Nucleus accumbens (tissue), 56 donors: ENCODE measurements around the gene CNTN1.

Source experiments
- DNase-seq, 56 donors: peaks; one replicate each; lab custom pipeline; 2025; lab: John Stamatoyannopoulos, UW

The CNTN1 gene

GRCh38 chr12:40831916-40832315, 139.7 kb downstream of the CNTN1 start:
- no peak for DNase-seq

GRCh38 chr12:40832668-40833067, 140.4 kb downstream of the CNTN1 start:
- DNase-seq, result no peak

DNA sequence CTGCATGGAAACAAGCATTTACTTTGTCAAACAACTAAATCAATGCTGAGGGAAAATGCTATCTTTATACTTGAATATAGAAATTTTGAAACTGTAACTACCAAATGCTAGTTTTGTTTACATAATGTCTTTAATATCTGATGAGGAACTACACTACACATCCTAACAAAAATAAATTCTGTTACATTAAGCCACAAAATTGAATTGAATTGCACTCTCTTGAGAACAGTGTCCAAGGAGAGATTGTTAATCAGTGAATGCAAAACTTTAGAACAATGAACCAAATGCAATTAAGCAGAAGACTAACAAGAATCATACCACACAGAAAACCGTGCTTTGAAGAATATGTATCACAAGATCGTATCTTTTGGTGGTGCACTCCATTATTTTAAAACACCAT, 141.6 kb downstream of the CNTN1 start:
- DNase-seq, result no peak

GRCh38 chr12:40834321-40834720, 142.1 kb downstream of the CNTN1 start:
- no peak for DNase-seq

- DNase-seq, result no peak
Measured at GRCh38 chr12:40837891-40838429, 145.7 kb downstream of the CNTN1 start.

- no peak for DNase-seq
Measured at GRCh38 chr12:40843495-40843894, 151.3 kb downstream of the CNTN1 start.

DNA sequence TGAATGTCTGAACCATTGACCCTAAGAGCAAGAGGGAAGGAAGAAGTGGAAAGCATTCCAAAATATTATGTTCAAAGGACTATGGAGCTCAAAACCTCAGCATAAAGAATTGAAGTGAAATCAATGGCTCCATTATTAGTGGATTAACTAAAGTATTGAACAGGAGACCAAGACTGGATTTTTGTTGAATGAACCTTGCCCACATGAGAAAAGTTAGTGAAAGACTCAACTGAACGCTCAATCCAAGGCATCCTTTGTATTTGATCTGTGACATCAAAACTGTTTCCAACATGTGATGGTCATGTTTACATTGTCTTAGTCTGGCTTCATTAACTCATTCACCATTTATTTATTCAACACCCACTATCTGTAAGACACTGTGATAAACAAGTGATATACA, 161.0 kb downstream of the CNTN1 start:
- no peak for DNase-seq

- no peak for DNase-seq
Measured at GRCh38 chr12:40854604-40855003, 162.4 kb downstream of the CNTN1 start.

DNA sequence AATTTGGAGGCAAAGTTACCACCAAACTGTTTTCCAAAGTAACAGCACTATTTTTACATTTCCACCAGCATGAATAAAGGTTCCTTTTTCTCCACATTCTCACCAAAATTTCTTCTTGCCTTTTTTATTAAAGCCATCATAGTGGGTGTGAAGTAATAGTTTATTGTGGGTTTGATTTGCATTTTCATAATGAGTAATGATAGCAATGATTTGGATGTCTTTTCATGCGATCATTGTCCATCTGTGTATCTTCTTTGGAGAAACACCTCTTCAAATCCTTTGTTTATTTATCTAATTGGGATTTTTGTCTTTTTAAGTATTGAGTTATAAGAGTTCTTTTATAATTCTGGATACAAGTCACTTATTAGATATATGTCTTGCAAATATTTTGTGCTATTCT, 172.7 kb downstream of the CNTN1 start:
- no peak for DNase-seq

DNA sequence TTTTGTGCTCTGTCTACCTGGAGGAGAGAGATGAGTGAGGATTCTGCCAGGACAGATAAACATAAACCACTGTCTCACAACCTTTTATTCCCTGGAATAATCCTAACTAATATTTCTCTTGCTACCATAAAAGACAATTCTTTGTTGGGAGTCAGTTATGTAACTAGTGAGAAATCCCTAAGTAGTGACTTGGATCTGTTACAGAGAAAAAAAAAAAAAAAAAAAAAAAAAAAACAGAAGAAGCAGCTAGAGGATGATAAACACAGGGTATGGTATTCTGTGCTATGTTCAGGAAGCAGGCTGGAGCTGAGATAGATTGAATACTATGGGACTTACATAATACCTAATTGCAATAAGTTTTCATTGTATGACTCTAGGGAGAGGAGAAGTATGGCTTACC, 178.7 kb downstream of the CNTN1 start:
- no peak for DNase-seq

GRCh38 chr12:40874868-40875267, 182.6 kb downstream of the CNTN1 start:
- DNase-seq, result no peak

- no peak for DNase-seq
Measured at GRCh38 chr12:40889329-40889728, 197.1 kb downstream of the CNTN1 start.

GRCh38 chr12:40892528-40892927, 200.3 kb downstream of the CNTN1 start:
- DNase-seq, result no peak

DNA sequence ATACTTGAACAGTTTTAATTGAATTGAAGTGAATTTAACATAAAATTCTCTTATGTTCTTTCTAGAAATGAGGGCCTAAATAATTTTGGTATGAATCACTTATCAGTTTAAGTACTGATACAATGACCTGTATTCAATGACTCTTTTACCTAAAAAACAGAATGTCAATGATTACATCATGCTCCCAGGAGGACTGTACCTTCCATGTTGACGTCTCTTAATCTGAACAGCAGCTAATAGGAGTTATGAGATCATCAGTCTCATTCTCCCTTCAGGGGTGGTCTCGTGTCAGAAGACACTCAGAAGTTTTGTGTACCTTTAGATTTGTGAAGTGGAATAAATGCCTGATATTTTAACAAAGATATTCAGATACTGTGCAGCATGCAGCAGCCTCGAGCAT, 206.3 kb downstream of the CNTN1 start:
- DNase-seq, result no peak

DNA sequence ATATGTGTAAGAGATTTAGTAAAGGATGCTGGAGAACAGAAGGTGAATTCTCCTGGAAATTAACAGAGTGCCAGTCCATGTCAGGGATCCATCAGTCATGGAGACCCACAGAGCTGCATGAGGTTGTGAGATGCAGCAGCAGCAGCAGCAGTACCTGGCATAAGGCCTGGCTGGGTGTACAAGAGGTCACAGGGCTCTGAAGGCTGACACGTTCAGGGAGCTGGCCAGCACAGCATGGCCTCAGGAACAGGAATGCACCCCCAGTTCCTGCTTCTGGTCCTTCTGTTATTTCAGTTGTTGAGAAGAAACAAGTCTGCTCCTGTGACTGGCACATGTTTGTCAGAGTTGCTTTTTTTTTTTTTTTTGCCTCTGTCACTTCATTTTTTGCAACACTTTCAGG, 210.8 kb downstream of the CNTN1 start:
- DNase-seq, result peak in 1 of 56 donors; percentile 4

GRCh38 chr12:40907115-40907527, 214.9 kb downstream of the CNTN1 start:
- DNase-seq, result no peak

- DNase-seq, result no peak
Measured at GRCh38 chr12:40911676-40912075, 219.4 kb downstream of the CNTN1 start.

- no peak for DNase-seq
Measured at GRCh38 chr12:40915172-40915571, 222.9 kb downstream of the CNTN1 start.

GRCh38 chr12:40917561-40917960, 225.3 kb downstream of the CNTN1 start:
- DNase-seq, result no peak

- DNase-seq, result no peak
Measured at GRCh38 chr12:40921563-40922163, 229.4 kb downstream of the CNTN1 start.

DNA sequence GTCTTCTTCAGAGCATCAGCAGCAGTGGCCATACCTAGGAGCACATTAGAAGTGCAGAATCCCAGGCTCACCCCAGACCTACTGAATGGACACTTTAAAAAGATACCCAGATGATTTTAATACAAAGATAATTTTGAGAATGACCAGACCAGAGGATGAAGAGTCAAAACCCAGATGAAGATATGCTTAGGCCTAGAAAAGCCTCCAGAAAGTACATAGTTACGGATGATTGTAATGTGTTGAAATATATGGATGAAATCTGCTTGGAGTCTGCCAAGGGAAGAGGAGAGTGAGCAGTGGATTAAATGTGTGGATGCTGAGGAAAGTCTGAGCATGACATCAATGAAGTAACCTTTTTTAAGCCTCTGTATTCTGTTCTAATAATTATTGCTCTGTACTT, 245.7 kb downstream of the CNTN1 start:
- DNase-seq, result no peak

GRCh38 chr12:40942326-40942725, 250.1 kb downstream of the CNTN1 start:
- no peak for DNase-seq

GRCh38 chr12:40945772-40946171, 253.5 kb downstream of the CNTN1 start:
- DNase-seq, result no peak
